ENCODE data around the gene GPR25.

GPR25 gene

GRCh38 chr1:200901350-200901749, 28.6 kb downstream of the GPR25 start:
- no peaks in the 10 kb centered on the region for H3K27me3 ChIP-seq (ENCODE audit: insufficient read depth, poor library complexity, severe bottlenecking)
- no peak for DNase-seq (ENCODE audit: low read depth in 1 of 2, low spot score in 1 of 2)
- no peak overlapping the region for H3K27ac ChIP-seq (replicated peaks)

DNA sequence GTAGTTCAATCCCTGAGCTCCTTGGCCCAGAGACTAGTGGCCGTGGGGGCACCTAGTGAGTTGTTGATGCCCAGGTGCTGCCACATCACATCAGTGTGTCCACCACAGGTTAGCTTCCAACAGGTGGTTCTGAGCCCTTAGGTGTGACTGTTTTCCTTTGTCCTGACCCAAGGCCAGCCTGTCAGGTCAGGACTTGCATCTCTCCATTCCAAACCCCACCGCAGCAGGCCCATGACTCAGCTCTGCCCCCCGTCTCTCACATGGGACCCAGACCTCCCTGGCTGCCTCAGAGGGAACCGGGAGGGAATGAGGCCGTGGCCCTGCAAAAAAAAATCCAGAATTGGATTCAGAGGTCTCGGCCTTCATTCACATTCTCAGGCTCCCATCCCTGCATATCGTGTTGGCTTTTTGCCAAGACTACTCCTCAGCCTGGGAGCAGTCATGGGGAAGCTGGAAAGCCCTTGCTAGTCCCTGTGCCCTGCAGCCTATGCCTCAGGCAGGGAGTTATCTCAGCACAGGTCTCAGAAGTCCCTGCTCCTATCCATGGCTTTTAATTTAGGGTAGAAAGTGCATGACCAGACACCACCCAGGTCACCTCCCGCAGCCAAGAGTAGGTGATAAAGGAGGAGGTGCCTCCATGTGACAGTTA, 29.1 kb downstream of the GPR25 start:
- no peak for DNase-seq (ENCODE audit: low read depth in 1 of 2, low spot score in 1 of 2)
- no peak overlapping the region for H3K4me3 ChIP-seq (replicated peaks; ENCODE audit: insufficient read depth, low read length)

More at GRCh38 chr1:200901350-200901749, 28.6 kb downstream of the GPR25 start:
- no peak for TF ChIP-seq GABPA (IDR thresholded peaks at IDR 0.05; ENCODE audit: low read depth)
- TF ChIP-seq REST (IDR thresholded peaks at IDR 0.05; ENCODE audit: insufficient replicate concordance, low read depth): no peak
- TF ChIP-seq POLR2AphosphoS5 (IDR thresholded peaks at IDR 0.05; ENCODE audit: low read depth): no peak
- no peak for TF ChIP-seq CTCF (IDR thresholded peaks at IDR 0.05; ENCODE audit: insufficient read depth, low read length)
- TF ChIP-seq SPI1 (IDR thresholded peaks at IDR 0.05; ENCODE audit: borderline replicate concordance, low read depth): no peak
- H3K4me3 ChIP-seq (replicated peaks; ENCODE audit: insufficient read depth, low read length): no peak overlapping the region

More for the DNA sequence above, 29.1 kb downstream of the GPR25 start:
- no peak overlapping the region for H3K27ac ChIP-seq (replicated peaks)
- no peaks in the 10 kb centered on the region for H3K27me3 ChIP-seq (ENCODE audit: insufficient read depth, poor library complexity, severe bottlenecking)
- TF ChIP-seq REST (IDR thresholded peaks at IDR 0.05; ENCODE audit: insufficient replicate concordance, low read depth) (no peak), CTCF (IDR thresholded peaks at IDR 0.05; ENCODE audit: insufficient read depth, low read length) (no peak), GABPA (IDR thresholded peaks at IDR 0.05; ENCODE audit: low read depth) (no peak), SPI1 (IDR thresholded peaks at IDR 0.05; ENCODE audit: borderline replicate concordance, low read depth) (no peak), POLR2AphosphoS5 (IDR thresholded peaks at IDR 0.05; ENCODE audit: low read depth) (no peak)

Measured in HL-60 (cell line).